K562 (cell line): ENCODE results near the gene HSD17B11. TPM values are rescaled to one million over a fixed set of nuclear protein-coding genes. Genes with fewer than 3 reads are reported as not detected.

Experiments used
- ARID2 ChIP-seq: fragments of 450-650 bp; IDR thresholded peaks from 2 replicates; pipeline ENCODE4 v1.6.1; 2017; ENCODE audit warnings: antibody characterized with exemption, mild to moderate bottlenecking
- FOXJ2 ChIP-seq: fragments of 200-800 bp; sonication (Bioruptor generic); IDR thresholded peaks from 2 replicates; pipeline ENCODE4 v1.6.1; 2016; ENCODE audit warnings: missing genetic modification characterization, missing compliant biosample characterization
- HCFC1 ChIP-seq: IDR thresholded peaks from 2 replicates; pipeline ENCODE4 v1.6.1; 2012; ENCODE audit warnings: low read depth, low read length, improper control_type of control experiment
- HDGF ChIP-seq: fragments of 450-650 bp; IDR thresholded peaks from 2 replicates; pipeline ENCODE4 v1.6.1; 2016
- JUNB ChIP-seq: fragments of 450-650 bp; formaldehyde crosslinking; conservative IDR thresholded peaks from 2 replicates; pipeline ENCODE4 v1.4.0; 2020; ENCODE audit warnings: mild to moderate bottlenecking
- MXI1 ChIP-seq: IDR thresholded peaks from 2 replicates; pipeline ENCODE4 v1.6.1; 2011; ENCODE audit warnings: low read depth, mild to moderate bottlenecking, improper control_type of control experiment, low read length
- NFRKB ChIP-seq: fragments of 450-650 bp; IDR thresholded peaks from 2 replicates; pipeline ENCODE4 v1.6.1; 2016; ENCODE audit warnings: low read depth
- RUNX1 ChIP-seq: sonication (generic); IDR thresholded peaks from 2 replicates; pipeline ENCODE4 v1.6.1; 2016; ENCODE audit warnings: antibody characterized with exemption, low read depth
- ZBTB17 ChIP-seq: fragments of 450-650 bp; formaldehyde crosslinking; IDR thresholded peaks from 2 replicates; pipeline ENCODE4 v1.4.0; 2020; ENCODE audit warnings: mild to moderate bottlenecking
- ZNF197 ChIP-seq: fragments of 200-800 bp; sonication (Bioruptor generic); IDR thresholded peaks from 2 replicates; pipeline ENCODE4 v1.6.1; 2016; ENCODE audit warnings: low read depth, missing genetic modification characterization, missing compliant biosample characterization
- ZNF584 ChIP-seq: fragments of 200-800 bp; sonication (Bioruptor generic); IDR thresholded peaks from 2 replicates; pipeline ENCODE4 v1.6.1; 2016; ENCODE audit warnings: low read depth, mild to moderate bottlenecking, missing genetic modification characterization, missing compliant biosample characterization
- ZNF586 ChIP-seq: fragments of 450-650 bp; formaldehyde crosslinking; conservative IDR thresholded peaks from 2 replicates; pipeline ENCODE4 v1.4.0; 2020; ENCODE audit warnings: mild to moderate bottlenecking, moderate library complexity
- ZNF668 ChIP-seq: fragments of 250-450 bp; sonication (Bioruptor Pico); IDR thresholded peaks from 2 replicates; pipeline ENCODE4 v1.8.0; 2022; ENCODE audit warnings: mild to moderate bottlenecking, inconsistent platforms
- polyA plus RNA-seq, 8 experiments: library from polyadenylated mRNA; depleted of rRNA in 4 of 8; stranded (reverse) in 5 of 8; unstranded in 3 of 8; fragments of >200 nt; fragmentation: Nextera tagmentation in 2 of 8; fragmentation: Illumina TruSeq in 1 of 8; extraction: Ambion mirVana in 2 of 8; extraction: Trizol in 1 of 8; gene quantifications; 2 replicates each; pipeline versions ENCODE4 v1.2.1 to v1.2.3, GENCODE V29; 2011 to 2014; ENCODE audit warnings: inconsistent platforms in 1 of 8, missing spikeins in 1 of 8
- total RNA-seq, 7 experiments: library from RNA; depleted of rRNA in 6 of 7; stranded (reverse); fragments of >200 nt in 6 of 7; fragmentation: Illumina TruSeq in 2 of 7; extraction: Trizol in 2 of 7; gene quantifications; 2 replicates each; pipeline versions ENCODE4 v1.2.1 to v1.2.3, GENCODE V29; 2011 to 2021; ENCODE audit warnings: low replicate concordance in 1 of 7
- TF ChIP-seq, protein P1 (sequence below): sonication (generic); formaldehyde crosslinking; IDR thresholded peaks from 2 replicates; pipeline ENCODE4 v1.8.1; 2023; ENCODE audit warnings: mild to moderate bottlenecking, missing genetic modification reagents
- TF ChIP-seq, protein P2 (sequence below), 2 experiments: fragments of 250-450 bp in 1 of 2; fragments of 450-650 bp in 1 of 2; sonication (Bioruptor Pico) in 1 of 2; IDR thresholded peaks; 2 replicates each; pipeline versions ENCODE4 v1.6.1 to v1.8.0; 2016 to 2021; ENCODE audit warnings: mild to moderate bottlenecking in 2 of 2, moderate library complexity in 2 of 2, missing compliant biosample characterization in 1 of 2, missing genetic modification characterization in 1 of 2
- TF ChIP-seq, protein P3 (sequence below), 3 experiments: fragments of 200-800 bp in 1 of 3; fragments of 250-450 bp in 1 of 3; fragments of 450-650 bp in 1 of 3; sonication (Bioruptor Pico) in 1 of 3; sonication (Bioruptor generic) in 1 of 3; formaldehyde crosslinking in 1 of 3; IDR thresholded peaks; 2 replicates each; pipeline versions ENCODE4 v1.6.1 to v1.8.0; 2016 to 2022; ENCODE audit warnings: mild to moderate bottlenecking in 2 of 3, missing genetic modification characterization in 2 of 3, missing compliant biosample characterization in 1 of 3, moderate library complexity in 1 of 3
- TF ChIP-seq, protein P4 (sequence below): fragments of 450-650 bp; IDR thresholded peaks from 2 replicates; pipeline ENCODE4 v1.6.1; 2016; ENCODE audit warnings: antibody characterized with exemption

Gene HSD17B11
- total and polyA plus RNA-seq, 9 of the 15 experiments (the other 6 are each of a cell fraction or from before 2014, with no cell fraction given), result 26.0 to 108 (median 81.0) TPM

DNA sequence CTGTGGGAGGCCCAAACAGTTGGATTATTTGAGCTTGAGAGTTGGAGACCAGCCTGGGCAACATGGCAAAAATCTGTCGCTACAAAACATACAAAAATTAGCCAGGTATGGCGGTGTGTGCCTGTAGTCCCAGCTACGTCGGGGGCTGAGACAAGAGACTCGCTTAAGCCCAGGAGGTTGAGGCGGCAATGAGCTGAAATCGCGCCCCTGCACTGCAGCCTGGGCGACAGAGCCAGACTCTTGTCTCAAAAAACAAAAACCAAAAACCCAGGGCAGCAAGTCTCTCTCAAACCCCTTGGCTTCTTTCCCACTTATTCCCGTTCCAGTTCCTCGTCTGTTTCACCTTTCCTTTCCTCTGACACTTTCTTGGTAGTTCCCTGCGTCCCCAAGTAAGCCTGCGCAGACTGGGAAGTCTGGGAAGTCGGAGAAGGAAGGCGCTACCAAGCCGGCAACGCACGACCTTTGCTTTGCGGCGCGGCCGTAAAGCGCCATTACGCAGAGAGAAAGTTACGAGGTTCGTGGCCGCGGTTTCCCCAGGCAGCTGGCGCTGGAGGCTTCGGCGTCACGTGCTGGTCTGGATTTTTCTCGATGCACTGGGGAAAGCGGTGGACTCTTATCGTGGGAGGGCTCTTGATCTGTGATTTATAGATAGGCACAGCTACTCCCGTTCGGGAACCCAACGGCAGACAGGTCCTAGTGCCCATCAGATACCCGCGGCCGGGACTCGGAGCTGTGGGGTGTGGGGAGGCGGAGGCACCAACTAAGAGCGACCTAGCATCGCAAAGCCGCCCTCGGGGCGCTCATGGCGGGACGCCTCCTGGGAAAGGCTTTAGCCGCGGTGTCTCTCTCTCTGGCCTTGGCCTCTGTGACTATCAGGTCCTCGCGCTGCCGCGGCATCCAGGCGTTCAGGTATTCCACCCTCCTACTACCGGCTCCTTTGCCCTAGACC is 31.4 kb upstream of the HSD17B11 start, which contains the start of gene NUDT9 (continued):
- TF ChIP-seq FOXJ2 (tag) (peak; percentile 54; the same call in 1 of the 2 replicates), ZNF586 (CRISPR knock-in tag) (no peak), ARID2 (no peak), ZNF197 (CRISPR knock-in tag) (peak; percentile 82), ZBTB17 (no peak), MXI1 (no peak), JUNB (CRISPR knock-in tag) (no peak), ZNF668 (CRISPR knock-in tag) (no peak), ZNF584 (CRISPR knock-in tag) (no peak), HDGF (peak; percentile 62; the same call in 1 of the 2 replicates), NFRKB (0 out of 2 replicates have a peak, but pooled peaks have one; percentile 62), HCFC1 (peak; percentile 60), RUNX1 (no peak)
- TF ChIP-seq, protein P1, sequence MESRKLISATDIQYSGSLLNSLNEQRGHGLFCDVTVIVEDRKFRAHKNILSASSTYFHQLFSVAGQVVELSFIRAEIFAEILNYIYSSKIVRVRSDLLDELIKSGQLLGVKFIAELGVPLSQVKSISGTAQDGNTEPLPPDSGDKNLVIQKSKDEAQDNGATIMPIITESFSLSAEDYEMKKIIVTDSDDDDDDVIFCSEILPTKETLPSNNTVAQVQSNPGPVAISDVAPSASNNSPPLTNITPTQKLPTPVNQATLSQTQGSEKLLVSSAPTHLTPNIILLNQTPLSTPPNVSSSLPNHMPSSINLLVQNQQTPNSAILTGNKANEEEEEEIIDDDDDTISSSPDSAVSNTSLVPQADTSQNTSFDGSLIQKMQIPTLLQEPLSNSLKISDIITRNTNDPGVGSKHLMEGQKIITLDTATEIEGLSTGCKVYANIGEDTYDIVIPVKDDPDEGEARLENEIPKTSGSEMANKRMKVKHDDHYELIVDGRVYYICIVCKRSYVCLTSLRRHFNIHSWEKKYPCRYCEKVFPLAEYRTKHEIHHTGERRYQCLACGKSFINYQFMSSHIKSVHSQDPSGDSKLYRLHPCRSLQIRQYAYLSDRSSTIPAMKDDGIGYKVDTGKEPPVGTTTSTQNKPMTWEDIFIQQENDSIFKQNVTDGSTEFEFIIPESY (CRISPR knock-in tag), result peak; percentile 16; the same call in 1 of the 2 replicates
- TF ChIP-seq, protein P2, sequence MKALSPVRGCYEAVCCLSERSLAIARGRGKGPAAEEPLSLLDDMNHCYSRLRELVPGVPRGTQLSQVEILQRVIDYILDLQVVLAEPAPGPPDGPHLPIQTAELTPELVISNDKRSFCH (CRISPR knock-in tag; IDR thresholded peaks at IDR 0.05), result no peak
- TF ChIP-seq, protein P2 (tag; IDR thresholded peaks at IDR 0.05), result peak; percentile 70; the same call in 1 of the 2 replicates
- TF ChIP-seq, protein P3, sequence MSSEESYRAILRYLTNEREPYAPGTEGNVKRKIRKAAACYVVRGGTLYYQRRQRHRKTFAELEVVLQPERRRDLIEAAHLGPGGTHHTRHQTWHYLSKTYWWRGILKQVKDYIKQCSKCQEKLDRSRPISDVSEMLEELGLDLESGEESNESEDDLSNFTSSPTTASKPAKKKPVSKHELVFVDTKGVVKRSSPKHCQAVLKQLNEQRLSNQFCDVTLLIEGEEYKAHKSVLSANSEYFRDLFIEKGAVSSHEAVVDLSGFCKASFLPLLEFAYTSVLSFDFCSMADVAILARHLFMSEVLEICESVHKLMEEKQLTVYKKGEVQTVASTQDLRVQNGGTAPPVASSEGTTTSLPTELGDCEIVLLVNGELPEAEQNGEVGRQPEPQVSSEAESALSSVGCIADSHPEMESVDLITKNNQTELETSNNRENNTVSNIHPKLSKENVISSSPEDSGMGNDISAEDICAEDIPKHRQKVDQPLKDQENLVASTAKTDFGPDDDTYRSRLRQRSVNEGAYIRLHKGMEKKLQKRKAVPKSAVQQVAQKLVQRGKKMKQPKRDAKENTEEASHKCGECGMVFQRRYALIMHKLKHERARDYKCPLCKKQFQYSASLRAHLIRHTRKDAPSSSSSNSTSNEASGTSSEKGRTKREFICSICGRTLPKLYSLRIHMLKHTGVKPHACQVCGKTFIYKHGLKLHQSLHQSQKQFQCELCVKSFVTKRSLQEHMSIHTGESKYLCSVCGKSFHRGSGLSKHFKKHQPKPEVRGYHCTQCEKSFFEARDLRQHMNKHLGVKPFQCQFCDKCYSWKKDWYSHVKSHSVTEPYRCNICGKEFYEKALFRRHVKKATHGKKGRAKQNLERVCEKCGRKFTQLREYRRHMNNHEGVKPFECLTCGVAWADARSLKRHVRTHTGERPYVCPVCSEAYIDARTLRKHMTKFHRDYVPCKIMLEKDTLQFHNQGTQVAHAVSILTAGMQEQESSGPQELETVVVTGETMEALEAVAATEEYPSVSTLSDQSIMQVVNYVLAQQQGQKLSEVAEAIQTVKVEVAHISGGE (CRISPR knock-in tag; IDR thresholded peaks at IDR 0.05), result no peak
- TF ChIP-seq, protein P4, sequence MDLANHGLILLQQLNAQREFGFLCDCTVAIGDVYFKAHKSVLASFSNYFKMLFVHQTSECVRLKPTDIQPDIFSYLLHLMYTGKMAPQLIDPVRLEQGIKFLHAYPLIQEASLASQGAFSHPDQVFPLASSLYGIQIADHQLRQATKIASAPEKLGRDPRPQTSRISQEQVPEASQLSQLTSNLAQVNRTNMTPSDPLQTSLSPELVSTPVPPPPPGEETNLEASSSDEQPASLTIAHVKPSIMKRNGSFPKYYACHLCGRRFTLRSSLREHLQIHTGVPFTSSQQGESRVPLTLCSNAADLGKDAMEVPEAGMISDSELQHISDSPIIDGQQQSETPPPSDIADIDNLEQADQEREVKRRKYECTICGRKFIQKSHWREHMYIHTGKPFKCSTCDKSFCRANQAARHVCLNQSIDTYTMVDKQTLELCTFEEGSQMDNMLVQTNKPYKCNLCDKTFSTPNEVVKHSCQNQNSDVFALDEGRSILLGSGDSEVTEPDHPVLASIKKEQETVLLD, result 0 out of 2 replicates have a peak, but pooled peaks have one; percentile 44
